ENCODE data around the gene THEMIS2. TPM values are rescaled to one million over a fixed set of nuclear protein-coding genes. Genes with fewer than 3 reads are reported as not detected.
"Not testable (repeated sequence)": the region's sequence is repeated elsewhere in the genome, so short reads cannot be mapped to it uniquely, and the experiment has no call there.

The THEMIS2 gene
- total RNA-seq, 1 experiment from 2014 or later = 5.7 TPM

GRCh38 chr1:27855085-27855484 is 17.3 kb upstream of the THEMIS2 start:
- DNase-seq (no peak), ATAC-seq (no peak)
- BruUV-seq (replicated peaks) = no TSS peak
- Histone ChIP-seq H3K4me1 (ENCODE audit: insufficient read depth, low read length) (peaks cover 6% of the 10 kb centered on the region; the same call in 1 of the 2 replicates), H2AFZ (ENCODE audit: low read length) (no peak overlapping the region), H3K4me2 (ENCODE audit: low read length) (no peak overlapping the region), H4K20me1 (ENCODE audit: low read length) (no peaks in the 10 kb centered on the region), H3K9ac (ENCODE audit: low read length) (no peak overlapping the region), H3F3A (ENCODE audit: low read length, unreplicated experiment) (peaks cover 4% of the 10 kb centered on the region), H3K36me3 (ENCODE audit: low read depth, low read length) (peaks cover 14% of the 10 kb centered on the region), H3K9me3 (ENCODE audit: low read length) (no peaks in the 10 kb centered on the region), H3K4me3 (ENCODE audit: low read length) (no peak overlapping the region), H3K9me2 (replicated peaks; ENCODE audit: low read length) (no peaks in the 10 kb centered on the region), H3K79me2 (ENCODE audit: low read length) (no peaks in the 10 kb centered on the region), H3K27me3 (ENCODE audit: low read length) (no peaks in the 10 kb centered on the region), H3K27ac (ENCODE audit: low read length) (no peak overlapping the region)
- intact Hi-C loops (cut with micrococcal nuclease) = loop anchor here (5.0 to 10.0 kb wide), 2 partner anchors 232 to 350 kb away; partner anchors contain the start of gene EYA3
- CTCF ChIA-PET = no interaction called here
- POLR2A ChIA-PET (ENCODE audit: unreplicated experiment) = no interaction called here
- no peak for TF ChIP-seq EZH2phosphoT487 (IDR thresholded peaks at IDR 0.05; ENCODE audit: borderline replicate concordance, low read length)
- no peak for TF ChIP-seq EZH2 (IDR thresholded peaks at IDR 0.05; ENCODE audit: low read length, unreplicated experiment)
- TF ChIP-seq CTCF (conservative IDR thresholded peaks at IDR 0.05; ENCODE audit: low read depth, low read length) = no peak

DNA sequence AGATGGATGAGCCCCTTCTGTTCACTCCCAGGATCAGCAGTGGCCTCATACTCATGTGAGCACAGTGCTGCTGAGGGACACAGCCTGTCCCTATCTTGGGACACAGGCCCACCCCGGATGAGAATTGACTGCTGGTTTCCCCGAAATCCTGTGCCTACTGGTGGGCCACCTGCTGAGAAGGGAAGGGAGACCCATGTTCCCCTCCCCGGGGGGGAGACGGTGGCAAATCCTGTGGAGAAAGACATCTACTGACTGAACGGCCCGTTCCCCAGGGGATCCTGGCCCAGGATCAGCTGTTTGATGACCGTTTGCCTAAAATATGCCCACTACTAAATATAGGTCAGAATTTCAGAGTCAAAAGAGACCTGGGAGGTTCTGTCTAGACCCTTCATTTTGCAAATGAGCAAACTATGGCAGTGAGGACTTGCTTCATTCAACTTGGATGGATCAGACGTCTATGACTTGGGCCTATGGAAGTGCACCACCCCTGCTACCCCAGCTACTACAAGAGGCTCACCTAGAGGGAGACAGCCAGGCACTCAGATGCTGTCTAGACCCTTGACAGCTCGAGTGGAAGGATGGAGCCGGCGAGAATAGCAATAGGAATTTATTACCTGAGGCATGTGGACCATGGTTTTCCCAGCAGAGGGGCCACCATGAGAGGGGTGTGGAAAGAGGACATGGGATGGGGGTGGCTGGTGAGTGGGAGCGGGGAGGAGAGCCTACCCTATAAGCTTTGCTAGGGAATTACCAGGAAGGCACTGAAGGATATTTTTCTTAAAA is 15.6 kb upstream of the THEMIS2 start:
- intact Hi-C loops (cut with micrococcal nuclease) = loop anchor here (5.0 to 10.0 kb wide), 2 partner anchors 231 to 348 kb away; partner anchors contain the start of gene EYA3
- Histone ChIP-seq H3F3A (ENCODE audit: low read length, unreplicated experiment) (no peaks in the 10 kb centered on the region), H3K9ac (ENCODE audit: low read length) (no peak overlapping the region), H3K36me3 (ENCODE audit: low read depth, low read length) (peaks cover 1% of the 10 kb centered on the region), H3K9me3 (ENCODE audit: low read length) (no peaks in the 10 kb centered on the region), H3K79me2 (ENCODE audit: low read length) (no peaks in the 10 kb centered on the region), H4K20me1 (ENCODE audit: low read length) (no peaks in the 10 kb centered on the region), H3K4me1 (ENCODE audit: insufficient read depth, low read length) (peaks cover 6% of the 10 kb centered on the region; the same call in 1 of the 2 replicates), H3K4me3 (ENCODE audit: low read length) (no peak overlapping the region), H3K27me3 (ENCODE audit: low read length) (no peaks in the 10 kb centered on the region), H3K9me2 (replicated peaks; ENCODE audit: low read length) (no peaks in the 10 kb centered on the region), H3K4me2 (ENCODE audit: low read length) (no peak overlapping the region), H3K27ac (ENCODE audit: low read length) (no peak overlapping the region), H2AFZ (ENCODE audit: low read length) (no peak overlapping the region)
- DNase-seq (no peak), ATAC-seq (no peak)
- BruUV-seq (replicated peaks) = no TSS peak
- TF ChIP-seq EZH2phosphoT487 (IDR thresholded peaks at IDR 0.05; ENCODE audit: borderline replicate concordance, low read length) (no peak), EZH2 (IDR thresholded peaks at IDR 0.05; ENCODE audit: low read length, unreplicated experiment) (no peak), CTCF (conservative IDR thresholded peaks at IDR 0.05; ENCODE audit: low read depth, low read length) (no peak)
- POLR2A ChIA-PET (ENCODE audit: unreplicated experiment) = no interaction called here
- CTCF ChIA-PET = interaction anchor here (1.4 kb wide), 1 partner anchor 97 kb away, joined by 3 read pairs; no protein-coding TSS in a partner anchor

DNA sequence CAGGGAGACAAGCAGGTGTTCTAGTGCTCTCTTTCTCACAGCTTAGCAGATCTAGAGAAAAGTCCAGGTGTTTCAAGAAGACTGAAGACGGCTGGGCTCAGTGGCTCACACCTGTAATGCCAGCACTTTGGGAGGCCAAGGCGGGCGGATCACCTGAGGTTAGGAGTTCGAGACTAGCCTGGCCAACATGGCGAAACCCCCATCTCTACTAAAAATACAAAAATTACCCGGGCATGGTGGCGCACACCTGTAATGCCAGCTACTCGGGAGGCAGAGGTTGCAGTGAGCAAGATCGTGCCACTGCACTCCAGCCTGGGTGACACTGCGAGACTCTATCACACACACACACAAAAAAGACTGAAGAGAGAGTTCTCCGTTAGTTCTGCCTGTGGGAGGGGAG is 14.8 kb upstream of the THEMIS2 start:
- H3K36me3 ChIP-seq (ENCODE audit: low read depth, low read length); H3F3A ChIP-seq (ENCODE audit: low read length, unreplicated experiment); H3K27ac ChIP-seq (ENCODE audit: low read length); H3K79me2 ChIP-seq (ENCODE audit: low read length); DNase-seq; H4K20me1 ChIP-seq (ENCODE audit: low read length); H3K9ac ChIP-seq (ENCODE audit: low read length); H3K9me2 ChIP-seq (replicated peaks; ENCODE audit: low read length); H2AFZ ChIP-seq (ENCODE audit: low read length); H3K4me2 ChIP-seq (ENCODE audit: low read length); ATAC-seq; H3K4me3 ChIP-seq (ENCODE audit: low read length); H3K9me3 ChIP-seq (ENCODE audit: low read length); POLR2A ChIA-PET (ENCODE audit: unreplicated experiment); BruUV-seq (replicated peaks); H3K4me1 ChIP-seq (ENCODE audit: insufficient read depth, low read length); H3K27me3 ChIP-seq (ENCODE audit: low read length): not testable (repeated sequence)
- intact Hi-C loops (cut with micrococcal nuclease) = loop anchor here (5.0 to 10.0 kb wide), 2 partner anchors 230 to 347 kb away; partner anchors contain the start of gene EYA3
- CTCF ChIA-PET = interaction anchor here (0.5 to 1.4 kb wide), 3 partner anchors 18 to 123 kb away, joined by 3 to 10 read pairs (median 3); no protein-coding TSS in a partner anchor

Measured in PC-3 (cell line).